COLO829 (cell line): Measurements from ENCODE around the gene BHLHE40.

Source experiments
- DNase-seq: peaks from one replicate; pipeline ENCODE4 v3.0.0; 2012; ENCODE audit warnings: low spot score

BHLHE40 gene

GRCh38 chr3:4979428-4980228 is at the start of gene BHLHE40:
Gene BHLHE40 (plus strand): TSS chr3:4979437. CDS start chr3:4979719, 282 bp downstream.
- no peak for DNase-seq

- DNase-seq = no peak
Measured at GRCh38 chr3:4930501-4930900, 48.7 kb upstream of the BHLHE40 start.

GRCh38 chr3:4934050-4934449 is 45.2 kb upstream of the BHLHE40 start:
- no peak for DNase-seq

- DNase-seq = no peak
Measured at GRCh38 chr3:4935347-4935746, 43.9 kb upstream of the BHLHE40 start.

GRCh38 chr3:4936982-4937614 is 42.1 kb upstream of the BHLHE40 start:
- no peak for DNase-seq

GRCh38 chr3:4938281-4938982 is 40.8 kb upstream of the BHLHE40 start:
- no peak for DNase-seq

- no peak for DNase-seq
Measured at GRCh38 chr3:4939276-4939675, 40.0 kb upstream of the BHLHE40 start.

GRCh38 chr3:4940985-4941384 is 38.3 kb upstream of the BHLHE40 start:
- DNase-seq = no peak

- no peak for DNase-seq
Measured at GRCh38 chr3:4943549-4943948, 35.7 kb upstream of the BHLHE40 start.

GRCh38 chr3:4945324-4945723 is 33.9 kb upstream of the BHLHE40 start:
- no peak for DNase-seq

GRCh38 chr3:4947028-4947427 is 32.2 kb upstream of the BHLHE40 start:
- DNase-seq = no peak

- no peak for DNase-seq
Measured at GRCh38 chr3:4948395-4948794, 30.8 kb upstream of the BHLHE40 start.

- no peak for DNase-seq
Measured at GRCh38 chr3:4949004-4949403, 30.2 kb upstream of the BHLHE40 start.

GRCh38 chr3:4949659-4950058 is 29.6 kb upstream of the BHLHE40 start:
- no peak for DNase-seq

GRCh38 chr3:4950351-4950784 is 28.9 kb upstream of the BHLHE40 start:
- no peak for DNase-seq

GRCh38 chr3:4950948-4951347 is 28.3 kb upstream of the BHLHE40 start:
- DNase-seq = no peak

- DNase-seq = peak; percentile 75
Measured at GRCh38 chr3:4953119-4953518, 26.1 kb upstream of the BHLHE40 start.

- no peak for DNase-seq
Measured at GRCh38 chr3:4954256-4955000, 24.8 kb upstream of the BHLHE40 start.

GRCh38 chr3:4956099-4956498 is 23.1 kb upstream of the BHLHE40 start:
- no peak for DNase-seq

- DNase-seq = no peak
Measured at GRCh38 chr3:4956738-4957137, 22.5 kb upstream of the BHLHE40 start.

- no peak for DNase-seq
Measured at GRCh38 chr3:4957978-4958377, 21.3 kb upstream of the BHLHE40 start.

- no peak for DNase-seq
Measured at GRCh38 chr3:4959180-4959579, 20.1 kb upstream of the BHLHE40 start.
